ENCODE data around the gene SMDT1. TPM values are rescaled to one million over a fixed set of nuclear protein-coding genes. Genes with fewer than 3 reads are reported as not detected.
"Not testable (repeated sequence)": the region's sequence is repeated elsewhere in the genome, so short reads cannot be mapped to it uniquely, and the experiment has no call there.

Gene SMDT1
- total and polyA plus RNA-seq, 10 of the 15 experiments (the other 5 are each of a cell fraction or from before 2014, with no cell fraction given): 19.7 to 176 (median 66.3) TPM

DNA sequence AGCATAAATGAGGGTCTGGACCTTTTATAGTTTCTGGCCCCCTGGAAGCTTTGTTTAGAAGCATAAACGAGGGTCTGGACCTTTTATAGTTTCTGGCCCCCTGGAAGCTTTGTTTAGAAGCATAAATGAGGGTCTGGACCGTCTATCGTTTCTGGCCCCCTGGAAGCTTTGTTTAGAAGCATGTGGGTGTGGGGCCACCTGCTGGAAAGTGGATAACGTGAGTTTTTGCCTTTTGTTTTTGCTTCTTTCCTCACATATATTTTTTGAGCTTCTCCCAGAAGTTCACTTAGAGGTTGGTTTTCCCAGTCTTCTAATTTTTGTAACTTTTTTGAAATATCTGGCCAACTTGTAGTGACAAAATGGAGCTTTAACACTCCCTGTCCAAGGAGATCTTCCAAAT lies 33.3 kb downstream of the SMDT1 start:
- H3K9ac ChIP-seq (ENCODE audit: control insufficient read depth, insufficient read depth, low read length); H3K4me1 ChIP-seq (ENCODE audit: control insufficient read depth, insufficient read depth, low read length); H3K36me3 ChIP-seq (ENCODE audit: control insufficient read depth in 2 of 2, insufficient read depth in 2 of 2, low read length in 1 of 2); in situ Hi-C loops (cut with MboI); H3K4me2 ChIP-seq (ENCODE audit: control insufficient read depth, insufficient read depth); H3K27ac ChIP-seq (ENCODE audit: control insufficient read depth, insufficient read depth); DNase-seq (ENCODE audit: low read depth, low spot score); H3K27me3 ChIP-seq (replicated peaks in 1 of 2; ENCODE audit: control insufficient read depth in 2 of 2, insufficient read depth in 2 of 2, low read length in 1 of 2); H2AFZ ChIP-seq (ENCODE audit: control insufficient read depth, low read depth, low read length); BruUV-seq (replicated peaks); H3K79me2 ChIP-seq (ENCODE audit: control insufficient read depth, insufficient read depth, low read length); ATAC-seq; H3K4me3 ChIP-seq; FAIRE-seq; H4K20me1 ChIP-seq (ENCODE audit: control insufficient read depth, insufficient read depth): not testable (repeated sequence)
- POLR2A ChIA-PET: interaction anchor here (0.7 kb wide), 1 partner anchor 156 kb away, joined by 3 read pairs; no protein-coding TSS in a partner anchor
- TF ChIP-seq SMC3 (IDR thresholded peaks at IDR 0.05; ENCODE audit: borderline replicate concordance, low read length): peak; percentile 21; the same call in 1 of the 2 replicates
- TF ChIP-seq RAD21 (IDR thresholded peaks at IDR 0.05; ENCODE audit: insufficient read depth, low read depth, low read length): peak; percentile 52
- TF ChIP-seq CTCF (IDR thresholded peaks at IDR 0.05 in 2 of 3, conservative IDR thresholded peaks at IDR 0.05 in 1 of 3; ENCODE audit: control insufficient read depth in 2 of 3, extremely low read depth in 1 of 3, insufficient read depth in 1 of 3, low read depth in 3 of 3, low read length in 3 of 3): peak in 2 of 3 experiments; percentile 24 to 39; a peak in 4 of 6 replicates
- H3K9me3 ChIP-seq (replicated peaks; ENCODE audit: control insufficient read depth, insufficient read depth, low read length): peaks cover 11% of the 10 kb centered on the region; the same call in 2 of the 3 replicates
- RAD21 ChIA-PET (ENCODE audit: unreplicated experiment): interaction anchor here (0.7 to 3.7 kb wide), 9 partner anchors 9 to 324 kb away, joined by 3 to 25 read pairs (median 4); partner anchors contain the start of gene NDUFA6
- WGBS (ENCODE audit: insufficient coverage, insufficient replicate concordance, low lambda C conversion rate, missing lambda C conversion rate): 33% methylated on average over 4 of the region's 4 CpGs
- intact Hi-C loops (cut with micrococcal nuclease; ENCODE audit: unreplicated experiment): loop anchor here (5.0 kb wide), 1 partner anchor 160 kb away; the partner anchor contains the start of gene SMIM45
- SMC1A ChIA-PET (ENCODE audit: uncharacterized antibody, unreplicated experiment): interaction anchor here (0.7 to 4.7 kb wide), 14 partner anchors 9 to 416 kb away, joined by 3 to 33 read pairs (median 4); partner anchors contain the start of genes MEI1 and NDUFA6
- CTCF ChIA-PET: interaction anchor here (0.7 to 4.9 kb wide), 18 partner anchors 10 to 331 kb away, joined by 3 to 57 read pairs (median 4); partner anchors contain the start of genes NDUFA6, SEPTIN3 and WBP2NL

DNA sequence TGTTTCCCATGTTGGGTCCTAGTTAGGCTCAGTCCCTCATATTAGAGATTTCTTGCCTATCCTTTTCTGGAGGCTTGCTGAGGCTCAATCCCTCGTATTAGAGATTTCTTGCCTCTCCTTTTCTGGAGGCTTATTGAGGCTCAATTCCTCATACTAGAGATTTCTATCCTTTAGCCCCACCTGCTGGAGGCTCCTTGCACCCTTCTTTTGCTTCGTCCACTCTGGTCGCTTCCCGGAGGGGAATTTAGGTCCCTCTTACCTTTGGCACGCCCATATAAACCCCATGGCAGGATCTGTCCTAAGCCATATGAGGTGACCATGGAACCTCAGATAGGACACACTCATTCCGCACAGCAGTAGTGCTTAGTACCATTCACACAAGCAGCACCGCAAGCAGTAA lies 35.2 kb downstream of the SMDT1 start:
- CTCF ChIA-PET: no interaction called here
- BruUV-seq (replicated peaks): no TSS peak
- intact Hi-C loops (cut with micrococcal nuclease; ENCODE audit: unreplicated experiment): loop anchor here (1.0 to 5.0 kb wide), 2 partner anchors 148 to 162 kb away; partner anchors contain the start of gene SMIM45
- SMC1A ChIA-PET (ENCODE audit: uncharacterized antibody, unreplicated experiment): no interaction called here
- DNase-seq (ENCODE audit: low read depth, low spot score): no peak
- ATAC-seq: peak; percentile 19; the same call in 1 of the 3 replicates
- Histone ChIP-seq H3K4me2 (ENCODE audit: control insufficient read depth, insufficient read depth) (no peak overlapping the region), H3K27ac (ENCODE audit: control insufficient read depth, insufficient read depth) (no peak overlapping the region), H3K4me3 (no peak overlapping the region), H3K36me3 (ENCODE audit: control insufficient read depth in 2 of 2, insufficient read depth in 2 of 2, low read length in 1 of 2) (no peaks in the 10 kb centered on the region), H3K9me3 (replicated peaks; ENCODE audit: control insufficient read depth, insufficient read depth, low read length) (peaks cover 11% of the 10 kb centered on the region; the same call in 2 of the 3 replicates), H2AFZ (ENCODE audit: control insufficient read depth, low read depth, low read length) (no peak overlapping the region), H3K9ac (ENCODE audit: control insufficient read depth, insufficient read depth, low read length) (no peak overlapping the region), H4K20me1 (ENCODE audit: control insufficient read depth, insufficient read depth) (no peaks in the 10 kb centered on the region), H3K79me2 (ENCODE audit: control insufficient read depth, insufficient read depth, low read length) (no peaks in the 10 kb centered on the region), H3K27me3 (replicated peaks in 1 of 2; ENCODE audit: control insufficient read depth in 2 of 2, insufficient read depth in 2 of 2, low read length in 1 of 2) (no peaks in the 10 kb centered on the region), H3K4me1 (ENCODE audit: control insufficient read depth, insufficient read depth, low read length) (no peaks in the 10 kb centered on the region)
- POLR2A ChIA-PET: no interaction called here
- RAD21 ChIA-PET (ENCODE audit: unreplicated experiment): no interaction called here
- in situ Hi-C loops (cut with MboI): no loop called here
- 85% methylated on average over 7 of the region's 7 CpGs for WGBS (ENCODE audit: insufficient coverage, insufficient replicate concordance, low lambda C conversion rate, missing lambda C conversion rate)
- FAIRE-seq: no peak
- TF ChIP-seq RAD21 (IDR thresholded peaks at IDR 0.05; ENCODE audit: insufficient read depth, low read depth, low read length) (peak; percentile 17; the same call in 1 of the 2 replicates), SMC3 (IDR thresholded peaks at IDR 0.05; ENCODE audit: borderline replicate concordance, low read length) (0 out of 2 replicates have a peak, but pooled peaks have one; percentile 15), EP300 (IDR thresholded peaks at IDR 0.05; ENCODE audit: borderline replicate concordance in 1 of 2, control insufficient read depth in 1 of 2, low read depth in 2 of 2, low read length in 2 of 2) (no peak), CTCF (IDR thresholded peaks at IDR 0.05 in 2 of 3, conservative IDR thresholded peaks at IDR 0.05 in 1 of 3; ENCODE audit: control insufficient read depth in 2 of 3, extremely low read depth in 1 of 3, insufficient read depth in 1 of 3, low read depth in 3 of 3, low read length in 3 of 3) (peak in 2 of 3 experiments; percentile 20 to 34; a peak in 3 of 6 replicates)
